PC-3 (cell line): ENCODE data around the gene WNT1.

Experiments
- EZH2 ChIP-seq: fragments of 300-600 bp; sonication (generic); IDR thresholded peaks from one replicate; pipeline ENCODE4 v1.6.1; 2017; ENCODE audit warnings: antibody characterized with exemption, mild to moderate bottlenecking, low read length; ENCODE audit not compliant: unreplicated experiment
- EZH2phosphoT487 ChIP-seq: fragments of 300-600 bp; sonication (generic); IDR thresholded peaks from 2 replicates; pipeline ENCODE4 v1.6.1; 2018; ENCODE audit warnings: mild to moderate bottlenecking, antibody characterized with exemption, low read length, borderline replicate concordance
- TF ChIP-seq, protein P1 (sequence below): fragments of 300-600 bp; sonication (generic); conservative IDR thresholded peaks from 2 replicates; pipeline ENCODE4 v1.5.1; 2017; ENCODE audit warnings: antibody characterized with exemption, low read depth, mild to moderate bottlenecking, low read length

DNA sequence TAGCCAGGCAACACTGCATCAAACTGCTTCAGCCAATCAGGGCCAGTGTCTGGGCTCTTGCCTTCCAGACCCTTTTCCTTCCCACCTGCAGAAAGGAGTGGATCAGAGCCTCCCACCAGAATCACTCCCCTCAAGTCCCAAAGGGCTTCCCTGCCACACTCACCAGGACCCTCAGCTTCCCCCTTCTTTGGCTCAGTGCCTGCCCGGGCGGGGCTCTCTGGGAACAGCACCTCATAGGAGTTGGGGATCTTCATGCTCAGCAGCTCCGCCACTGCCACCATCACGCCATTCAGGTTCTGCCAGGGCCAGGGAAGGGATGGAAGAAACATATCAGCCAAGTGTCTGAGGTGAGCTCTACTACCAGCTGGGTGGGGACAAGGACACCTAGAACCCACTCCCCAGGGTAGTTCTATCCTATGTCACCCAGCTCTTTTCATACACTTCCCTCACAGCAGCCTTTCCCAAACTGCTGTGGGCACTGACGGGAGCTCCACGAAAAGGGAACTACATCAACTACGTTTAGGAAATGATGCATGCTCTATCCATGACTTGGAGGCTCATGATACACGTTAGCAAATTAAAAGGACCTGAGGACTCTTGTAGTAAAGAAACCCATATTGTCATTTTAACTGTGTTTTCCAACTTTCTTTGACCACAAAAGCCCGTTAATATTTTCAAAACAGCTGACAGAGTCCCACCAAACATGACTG, 49.9 kb downstream of the WNT1 start:
- TF ChIP-seq, protein P1, sequence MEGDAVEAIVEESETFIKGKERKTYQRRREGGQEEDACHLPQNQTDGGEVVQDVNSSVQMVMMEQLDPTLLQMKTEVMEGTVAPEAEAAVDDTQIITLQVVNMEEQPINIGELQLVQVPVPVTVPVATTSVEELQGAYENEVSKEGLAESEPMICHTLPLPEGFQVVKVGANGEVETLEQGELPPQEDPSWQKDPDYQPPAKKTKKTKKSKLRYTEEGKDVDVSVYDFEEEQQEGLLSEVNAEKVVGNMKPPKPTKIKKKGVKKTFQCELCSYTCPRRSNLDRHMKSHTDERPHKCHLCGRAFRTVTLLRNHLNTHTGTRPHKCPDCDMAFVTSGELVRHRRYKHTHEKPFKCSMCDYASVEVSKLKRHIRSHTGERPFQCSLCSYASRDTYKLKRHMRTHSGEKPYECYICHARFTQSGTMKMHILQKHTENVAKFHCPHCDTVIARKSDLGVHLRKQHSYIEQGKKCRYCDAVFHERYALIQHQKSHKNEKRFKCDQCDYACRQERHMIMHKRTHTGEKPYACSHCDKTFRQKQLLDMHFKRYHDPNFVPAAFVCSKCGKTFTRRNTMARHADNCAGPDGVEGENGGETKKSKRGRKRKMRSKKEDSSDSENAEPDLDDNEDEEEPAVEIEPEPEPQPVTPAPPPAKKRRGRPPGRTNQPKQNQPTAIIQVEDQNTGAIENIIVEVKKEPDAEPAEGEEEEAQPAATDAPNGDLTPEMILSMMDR, result no peak
- TF ChIP-seq EZH2, result no peak
- TF ChIP-seq EZH2phosphoT487, result no peak
